ENCODE data around the gene PEAK1.
"Not testable (repeated sequence)": the region's sequence is repeated elsewhere in the genome, so short reads cannot be mapped to it uniquely, and the experiment has no call there.

The PEAK1 gene

DNA sequence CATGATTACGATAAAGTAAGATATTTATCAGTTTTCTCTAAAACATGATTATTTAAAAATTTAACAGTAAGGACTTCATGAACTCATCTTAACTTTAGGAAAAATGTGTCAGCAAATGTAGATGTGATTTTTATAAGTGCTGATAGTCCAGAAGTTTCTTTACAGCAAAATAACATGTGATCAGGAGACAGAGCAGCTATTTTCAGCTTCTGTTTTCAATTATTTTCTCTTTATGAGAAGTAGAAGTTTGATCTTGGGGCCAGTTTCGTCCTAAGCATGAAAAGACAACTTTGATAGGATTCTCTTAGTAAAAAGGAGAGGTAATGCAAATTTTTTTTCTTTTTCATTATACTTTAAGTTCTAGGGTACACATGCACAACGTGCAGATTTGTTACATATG, 252.5 kb downstream of the PEAK1 start:
- DNase-seq = no peak

GRCh38 chr15:77163781-77164384, 256.0 kb downstream of the PEAK1 start:
- DNase-seq = no peak

GRCh38 chr15:77162872-77163633, 256.9 kb downstream of the PEAK1 start:
- no peak for DNase-seq

GRCh38 chr15:77160562-77161478, 259.1 kb downstream of the PEAK1 start:
- no peak for DNase-seq

DNA sequence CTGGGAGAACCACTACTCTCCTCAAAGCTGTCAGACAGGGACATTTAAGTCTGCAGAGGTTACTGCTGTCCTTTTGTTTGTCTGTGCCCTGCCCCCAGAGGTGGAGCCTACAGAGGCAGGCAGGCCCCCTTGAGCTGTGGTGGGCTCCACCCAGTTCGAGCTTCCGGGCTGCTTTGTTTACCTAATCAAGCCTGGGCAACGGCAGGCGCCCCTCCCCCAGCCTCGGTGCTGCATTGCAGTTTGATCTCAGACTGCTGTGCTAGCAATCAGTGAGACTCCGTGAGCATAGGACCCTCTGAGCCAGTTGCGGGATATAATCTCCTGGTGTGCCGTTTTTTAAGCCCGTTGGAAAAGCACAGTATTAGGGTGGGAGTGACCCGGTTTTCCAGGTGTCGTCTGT, 263.9 kb downstream of the PEAK1 start:
- not testable (repeated sequence) for DNase-seq

DNA sequence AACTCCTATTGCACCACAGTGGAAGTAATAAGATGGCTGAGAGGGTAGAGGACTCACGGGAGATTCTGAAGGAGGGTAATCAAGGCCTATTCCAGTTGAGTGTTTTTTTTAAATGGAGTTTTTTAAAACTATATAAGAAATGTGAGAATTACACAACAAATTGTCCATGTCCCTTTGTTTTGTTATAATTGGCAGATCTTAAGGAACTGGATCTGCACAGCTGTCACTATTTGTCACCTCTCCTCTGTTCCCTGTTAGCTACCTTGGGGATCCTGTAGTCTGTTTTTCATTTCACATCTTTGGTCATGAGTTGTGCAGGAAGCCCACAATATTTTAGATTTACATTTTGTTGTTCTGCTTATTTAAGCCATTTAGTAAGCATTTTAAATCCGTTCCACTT, 271.7 kb downstream of the PEAK1 start:
- DNase-seq = no peak

- DNase-seq = no peak
Measured at GRCh38 chr15:77145370-77145769, 274.5 kb downstream of the PEAK1 start.

- no peak for DNase-seq
Measured at GRCh38 chr15:77144492-77145070, 275.3 kb downstream of the PEAK1 start.

GRCh38 chr15:77144026-77144425, 275.9 kb downstream of the PEAK1 start:
- DNase-seq = no peak

- DNase-seq = no peak
Measured at GRCh38 chr15:77143616-77144015, 276.3 kb downstream of the PEAK1 start.

- no peak for DNase-seq
Measured at GRCh38 chr15:77143191-77143590, 276.7 kb downstream of the PEAK1 start.

GRCh38 chr15:77140220-77140619, 279.7 kb downstream of the PEAK1 start:
- DNase-seq = no peak

GRCh38 chr15:77139312-77139711, 280.6 kb downstream of the PEAK1 start:
- DNase-seq = no peak

DNA sequence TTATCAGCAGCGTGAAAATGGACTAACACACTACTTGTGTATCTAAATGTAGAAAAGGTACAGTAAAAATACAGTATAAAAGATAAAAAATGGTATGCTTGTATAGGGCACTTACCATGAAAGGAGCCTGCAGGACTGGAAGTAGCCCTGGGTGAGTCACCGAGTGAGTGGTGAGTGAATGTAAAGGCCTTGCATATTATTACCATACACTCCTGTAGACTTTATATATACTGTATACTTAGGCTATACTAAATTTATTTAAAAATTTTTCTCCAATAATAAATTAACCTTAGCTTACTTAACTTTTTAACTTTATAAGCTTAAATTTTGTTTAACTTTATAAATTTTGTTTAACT, 281.8 kb downstream of the PEAK1 start:
- no peak for DNase-seq

DNA sequence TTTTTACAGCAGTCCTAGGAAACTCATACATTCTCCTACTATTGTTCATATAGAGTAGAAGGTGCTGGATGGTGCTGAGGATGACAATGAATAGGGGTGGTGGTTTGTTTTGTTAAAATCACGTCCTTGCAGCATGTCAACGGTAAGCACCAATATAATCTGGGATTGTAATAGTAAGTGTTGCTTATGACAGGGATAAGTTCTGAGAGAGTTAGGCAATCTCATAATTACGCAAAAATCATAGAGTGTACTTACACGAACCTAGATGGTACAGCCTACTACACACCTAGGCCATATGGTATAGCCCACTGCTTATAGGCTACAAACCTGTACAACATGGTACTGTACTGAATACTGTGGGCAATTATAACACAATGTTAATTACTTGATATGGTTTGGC, 284.7 kb downstream of the PEAK1 start:
- DNase-seq = no peak

DNA sequence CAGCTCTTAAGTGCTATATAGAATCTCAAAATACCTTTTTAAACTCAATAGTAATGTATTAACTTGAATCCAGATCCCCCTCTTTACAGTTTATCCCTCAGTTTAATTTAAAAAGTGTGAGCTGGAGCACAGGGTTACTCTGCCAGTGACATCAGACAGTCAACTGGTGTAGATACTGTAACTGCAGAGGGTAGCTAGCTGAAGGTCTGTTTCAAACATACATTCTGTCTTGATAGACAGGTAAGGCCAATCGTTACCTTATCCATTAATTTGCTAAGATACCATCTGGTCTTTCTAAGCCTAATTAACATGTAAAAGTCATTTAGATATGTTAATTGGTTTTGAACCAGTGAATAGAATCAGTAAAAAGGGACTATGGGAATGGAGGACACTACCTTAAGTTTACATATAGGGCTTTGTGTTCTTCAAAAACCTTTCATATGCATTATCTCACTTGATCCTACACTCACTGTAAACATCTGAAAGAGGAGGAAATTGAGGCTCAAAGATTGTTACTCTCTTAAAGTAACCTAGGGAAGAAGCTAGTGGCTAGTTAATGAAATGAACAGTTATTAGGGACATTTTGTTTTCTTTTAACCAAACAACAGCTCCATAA, 289.5 kb downstream of the PEAK1 start:
- no peak for DNase-seq

DNA sequence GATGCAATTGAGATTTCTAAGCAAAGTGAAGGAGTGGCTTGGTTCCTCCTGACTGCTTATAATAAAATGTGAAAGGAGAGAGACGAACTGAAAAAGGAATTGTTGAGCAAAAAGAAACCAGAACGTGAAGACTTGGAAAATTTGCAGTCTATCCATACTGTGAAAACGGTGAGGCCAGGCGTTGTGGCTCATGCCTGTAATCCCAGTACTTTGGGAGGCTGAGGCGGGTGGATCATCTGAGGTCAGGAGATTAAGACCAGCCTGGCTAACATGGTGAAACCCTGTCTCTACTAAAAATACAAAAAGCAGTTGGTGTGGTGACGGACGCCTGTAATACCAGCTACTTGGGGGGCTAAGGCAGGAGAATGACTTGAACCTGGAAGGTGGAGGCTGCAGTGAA, 292.3 kb downstream of the PEAK1 start:
- no peak for DNase-seq

DNA sequence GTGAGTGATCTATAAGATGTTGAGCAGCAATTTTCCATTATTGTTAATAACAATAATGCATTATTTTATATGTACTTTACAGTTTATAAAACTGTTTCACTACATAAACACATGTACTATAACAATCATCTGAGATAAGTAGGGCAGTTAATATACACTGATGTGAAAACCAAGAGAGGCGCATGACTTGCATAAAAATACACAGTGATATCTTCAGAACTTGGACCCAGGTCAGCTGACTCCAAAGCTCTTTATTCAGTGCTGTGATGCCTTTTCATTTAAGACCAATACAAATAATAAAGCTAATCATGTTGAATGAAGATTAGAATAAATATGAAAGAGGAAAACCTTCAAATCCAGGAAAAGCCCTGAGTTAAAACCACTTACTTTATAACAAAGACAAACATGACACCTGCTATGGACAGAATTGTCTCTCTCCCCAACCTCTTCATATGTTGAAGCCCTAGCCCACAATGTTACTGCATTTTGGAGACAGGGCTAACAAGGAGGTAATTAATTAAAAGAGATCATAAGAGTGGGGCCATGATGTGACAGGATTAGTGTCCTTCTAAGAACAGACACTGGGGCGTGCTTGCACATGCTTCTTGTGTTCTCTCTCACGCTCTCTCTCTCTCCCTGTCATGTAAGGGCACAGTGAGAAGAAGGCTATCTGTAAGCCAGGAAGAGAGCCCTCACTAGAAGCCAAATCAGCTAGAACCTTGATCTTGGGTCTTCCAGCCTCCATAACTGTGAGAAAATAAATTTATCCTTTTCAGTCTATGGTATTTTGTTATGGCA, 293.2 kb downstream of the PEAK1 start:
- no peak for DNase-seq

DNA sequence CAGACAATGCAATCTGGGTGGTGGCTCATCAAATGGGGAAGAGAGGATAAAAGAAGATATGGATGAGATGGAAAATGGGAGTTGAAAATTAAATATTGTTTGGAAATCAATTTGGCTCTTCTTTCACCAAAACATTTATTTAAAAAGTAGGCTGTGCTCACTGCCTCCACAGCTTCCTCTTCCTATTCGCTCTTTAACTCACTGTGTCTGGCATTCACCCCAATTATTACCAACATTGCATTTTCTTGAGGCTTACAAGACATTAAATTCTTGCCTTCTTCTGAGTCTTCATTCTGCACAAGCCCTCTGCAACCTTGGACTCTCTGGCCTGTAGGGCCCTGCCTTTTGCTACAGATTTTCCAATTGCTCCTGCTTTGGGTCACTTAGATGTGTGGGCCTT, 296.1 kb downstream of the PEAK1 start:
- DNase-seq = no peak

- no peak for DNase-seq
Measured at GRCh38 chr15:77122576-77122975, 297.3 kb downstream of the PEAK1 start.

GRCh38 chr15:77121599-77121998, 298.3 kb downstream of the PEAK1 start:
- DNase-seq = no peak

GRCh38 chr15:77120576-77120975, 299.3 kb downstream of the PEAK1 start:
- DNase-seq = no peak
